Omental fat pad (tissue), 4 donors: ENCODE data around the gene NKAIN2. TPM values are rescaled to one million over a fixed set of nuclear protein-coding genes. Genes with fewer than 3 reads are reported as not detected.

Experiments used
- ATAC-seq: fragments of 150-250 bp; one replicate; pipeline ENCODE4 v1.9.1; 2016; ENCODE audit warnings: mild to moderate bottlenecking, moderate library complexity; ENCODE audit not compliant: low FRiP score
- DNase-seq: peaks from one replicate; pipeline ENCODE4 v3.0.0-alpha.2; 2019; ENCODE audit warnings: low spot score
- CTCF ChIP-seq, 3 donors: fragments of 450-650 bp; IDR thresholded peaks; one replicate each; pipeline ENCODE4 v1.5.1; 2016 to 2017; ENCODE audit warnings: antibody characterized with exemption in 3 of 3, mild to moderate bottlenecking in 3 of 3, moderate library complexity in 2 of 3
- total RNA-seq, 4 donors: library from RNA; depleted of rRNA; stranded (reverse); fragments of >200 nt; gene quantifications; one replicate each; pipeline ENCODE4 v1.1.0, GENCODE V29; 2016

Gene NKAIN2
- total RNA-seq, 4 donors from 2014 or later, result not detected

- no peak for DNase-seq
- ATAC-seq, result no peak
- no peak for TF ChIP-seq CTCF (IDR thresholded peaks at IDR 0.05)
Measured at GRCh38 chr6:123873974-123874373, 70.3 kb downstream of the NKAIN2 start.

DNA sequence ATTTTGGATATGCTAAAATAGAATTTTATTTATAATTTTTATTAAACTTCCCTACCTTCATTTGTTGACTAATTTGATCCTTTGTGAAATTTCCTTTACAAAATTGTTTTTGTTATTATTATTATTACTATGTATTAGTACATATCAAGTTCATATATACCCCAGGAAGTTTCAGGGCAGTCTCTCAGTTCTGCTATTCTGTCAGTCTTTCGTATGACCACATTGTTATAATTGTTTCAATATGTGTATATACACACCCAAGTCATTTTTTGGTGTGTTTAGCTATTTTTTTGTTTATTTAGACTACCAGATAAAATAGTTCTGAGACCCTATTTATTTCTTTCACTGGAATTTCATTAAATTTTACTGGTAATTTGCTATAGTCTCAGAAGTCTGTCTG, 72.1 kb downstream of the NKAIN2 start:
- DNase-seq, result no peak
- no peak for ATAC-seq
- no peak for TF ChIP-seq CTCF (IDR thresholded peaks at IDR 0.05)

DNA sequence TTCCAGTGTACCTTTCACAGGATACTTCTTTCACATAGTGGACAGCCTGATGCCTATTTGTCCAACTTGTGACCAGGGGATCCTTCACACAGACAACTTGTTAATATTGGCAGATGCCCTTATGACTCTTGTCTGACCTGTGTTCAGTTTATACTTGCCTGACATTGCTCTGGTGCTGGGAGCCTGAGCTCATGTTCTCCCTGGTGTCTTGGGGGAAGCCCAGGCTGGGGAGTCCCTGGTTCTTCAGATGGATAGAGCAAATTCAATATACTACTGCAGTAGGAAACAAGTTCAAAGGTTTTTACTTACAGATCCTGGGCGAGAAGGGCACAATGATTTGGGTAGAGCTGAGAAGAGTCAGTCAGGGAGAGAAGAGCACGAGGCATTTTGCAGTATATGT, 76.1 kb downstream of the NKAIN2 start:
- TF ChIP-seq CTCF (IDR thresholded peaks at IDR 0.05), result no peak
- DNase-seq (no peak), ATAC-seq (no peak)

DNA sequence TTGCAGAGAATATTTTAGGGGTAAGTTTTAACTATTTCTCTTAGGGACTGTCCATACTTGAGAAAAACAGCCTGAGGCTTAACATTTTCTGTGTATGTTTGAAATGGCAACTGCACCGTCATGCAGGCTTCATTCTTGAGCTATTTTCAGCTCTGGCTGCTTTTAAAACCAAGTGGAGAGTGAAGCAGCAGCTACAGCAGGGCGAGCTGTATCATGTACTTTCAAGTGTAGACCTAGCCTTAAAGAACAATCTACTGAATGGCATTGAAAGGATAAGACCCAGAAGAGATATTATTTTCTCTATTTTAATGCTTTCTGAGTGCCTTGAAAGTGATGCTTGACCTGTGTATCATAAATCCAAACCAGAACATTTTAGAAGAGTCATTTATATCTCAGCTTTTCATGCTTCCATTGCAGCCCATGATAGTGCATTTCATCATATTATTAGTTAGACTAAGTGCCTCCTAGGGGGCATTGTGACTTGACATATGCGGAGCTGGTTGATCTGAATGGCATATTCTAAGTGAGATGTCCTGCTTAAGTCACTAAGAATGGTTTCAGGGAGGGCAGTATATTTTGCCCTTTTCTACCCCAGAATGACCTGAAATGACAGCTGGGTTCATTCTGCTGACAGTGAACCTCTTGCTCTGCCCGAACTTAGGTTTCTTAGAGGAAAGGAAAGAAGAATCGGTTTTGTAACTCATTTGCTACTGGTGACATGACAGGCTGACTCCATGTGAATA, 85.3 kb downstream of the NKAIN2 start:
- DNase-seq, result no peak
- no peak for ATAC-seq
- TF ChIP-seq CTCF (IDR thresholded peaks at IDR 0.05), result no peak

- ATAC-seq (no peak), DNase-seq (no peak)
- no peak for TF ChIP-seq CTCF (IDR thresholded peaks at IDR 0.05)
Measured at GRCh38 chr6:123895346-123895745, 91.7 kb downstream of the NKAIN2 start.

GRCh38 chr6:123895806-123896205, 92.1 kb downstream of the NKAIN2 start:
- ATAC-seq, result no peak
- no peak for TF ChIP-seq CTCF (IDR thresholded peaks at IDR 0.05)
- DNase-seq, result no peak

GRCh38 chr6:123896869-123897268, 93.2 kb downstream of the NKAIN2 start:
- no peak for TF ChIP-seq CTCF (IDR thresholded peaks at IDR 0.05)
- ATAC-seq (no peak), DNase-seq (no peak)
